Measurements from ENCODE around the gene NCAPD2.
"Not testable (repeated sequence)": the region's sequence is repeated elsewhere in the genome, so short reads cannot be mapped to it uniquely, and the experiment has no call there.

The NCAPD2 gene

GRCh38 chr12:6551496-6552139 is 57.7 kb downstream of the NCAPD2 start:
- no peak for DNase-seq

GRCh38 chr12:6552140-6552551 is 58.2 kb downstream of the NCAPD2 start:
- DNase-seq, result no peak

- no peak for DNase-seq
These were observed 59.4 kb downstream of the NCAPD2 start for GRCh38 chr12:6553051-6553868.

- DNase-seq, result peak in 1 of 2 experiments; percentile 70
These were observed 60.5 kb downstream of the NCAPD2 start for GRCh38 chr12:6554168-6555017.

GRCh38 chr12:6555018-6555691 is 61.3 kb downstream of the NCAPD2 start:
- DNase-seq, result no peak

GRCh38 chr12:6556496-6556817 is 62.6 kb downstream of the NCAPD2 start:
- DNase-seq, result not testable (repeated sequence)

GRCh38 chr12:6556857-6557256 is 63.0 kb downstream of the NCAPD2 start:
- DNase-seq, result no peak

- DNase-seq, result peak in 1 of 2 experiments; percentile 26
These were observed 64.3 kb downstream of the NCAPD2 start for GRCh38 chr12:6558014-6558760.

GRCh38 chr12:6559500-6559899 is 65.6 kb downstream of the NCAPD2 start:
- DNase-seq, result no peak

GRCh38 chr12:6560501-6561205 is 66.8 kb downstream of the NCAPD2 start:
- no peak for DNase-seq

- DNase-seq, result no peak
These were observed 69.0 kb downstream of the NCAPD2 start for GRCh38 chr12:6562881-6563280.

GRCh38 chr12:6563448-6564050 is 69.6 kb downstream of the NCAPD2 start:
- DNase-seq, result peak in 1 of 2 experiments; percentile 53

- DNase-seq, result no peak
These were observed 73.3 kb downstream of the NCAPD2 start for GRCh38 chr12:6567112-6567670.

- DNase-seq, result no peak
These were observed 75.4 kb downstream of the NCAPD2 start for GRCh38 chr12:6569312-6569711.

GRCh38 chr12:6569786-6570185 is 75.9 kb downstream of the NCAPD2 start:
- DNase-seq, result no peak

GRCh38 chr12:6570264-6570887 is 76.5 kb downstream of the NCAPD2 start:
- peak in 1 of 2 experiments; percentile 59 for DNase-seq

- DNase-seq, result no peak
These were observed 79.1 kb downstream of the NCAPD2 start for GRCh38 chr12:6573001-6573400.

- no peak for DNase-seq
These were observed 80.8 kb downstream of the NCAPD2 start for GRCh38 chr12:6574576-6575295.

GRCh38 chr12:6575648-6576047 is 81.7 kb downstream of the NCAPD2 start:
- DNase-seq, result no peak
